ENCODE results near the gene COG4.

Gene COG4

GRCh38 chr16:70482624-70483023 lies 40.7 kb downstream of the COG4 start:
- H3K9ac ChIP-seq (ENCODE audit: low read depth in 1 of 2, low read length in 2 of 2) = no peak overlapping the region
- no peaks in the 10 kb centered on the region for H3K4me1 ChIP-seq (ENCODE audit: control insufficient read depth in 2 of 2, insufficient read depth in 2 of 2, low read length in 2 of 2)
- no peak overlapping the region for H3K4me3 ChIP-seq (ENCODE audit: low read length in 2 of 2)
- H3K27me3 ChIP-seq (ENCODE audit: control insufficient read depth in 2 of 2, insufficient read depth in 2 of 2, low read length in 2 of 2) = no peaks in the 10 kb centered on the region
- no peak overlapping the region for H3K27ac ChIP-seq (ENCODE audit: low read depth in 2 of 2, low read length in 2 of 2)
- H3K9me3 ChIP-seq (ENCODE audit: control insufficient read depth in 2 of 2, low read length in 2 of 2) = no peaks in the 10 kb centered on the region
- H3K36me3 ChIP-seq (ENCODE audit: control insufficient read depth in 2 of 2, insufficient read depth in 2 of 2, low read length in 2 of 2) = peaks cover 56 to 71% of the 10 kb centered on the region in 2 donors

- H3K9me3 ChIP-seq (ENCODE audit: control insufficient read depth in 2 of 2, low read length in 2 of 2) = no peaks in the 10 kb centered on the region
- peaks cover 56 to 73% of the 10 kb centered on the region in 2 donors for H3K36me3 ChIP-seq (ENCODE audit: control insufficient read depth in 2 of 2, insufficient read depth in 2 of 2, low read length in 2 of 2)
- no peak overlapping the region for H3K4me3 ChIP-seq (ENCODE audit: low read length in 2 of 2)
- no peak overlapping the region for H3K9ac ChIP-seq (ENCODE audit: low read depth in 1 of 2, low read length in 2 of 2)
- no peaks in the 10 kb centered on the region for H3K4me1 ChIP-seq (ENCODE audit: control insufficient read depth in 2 of 2, insufficient read depth in 2 of 2, low read length in 2 of 2)
- no peaks in the 10 kb centered on the region for H3K27me3 ChIP-seq (ENCODE audit: control insufficient read depth in 2 of 2, insufficient read depth in 2 of 2, low read length in 2 of 2)
- no peak overlapping the region for H3K27ac ChIP-seq (ENCODE audit: low read depth in 2 of 2, low read length in 2 of 2)
Measured at GRCh38 chr16:70481929-70482536, 41.3 kb downstream of the COG4 start.

DNA sequence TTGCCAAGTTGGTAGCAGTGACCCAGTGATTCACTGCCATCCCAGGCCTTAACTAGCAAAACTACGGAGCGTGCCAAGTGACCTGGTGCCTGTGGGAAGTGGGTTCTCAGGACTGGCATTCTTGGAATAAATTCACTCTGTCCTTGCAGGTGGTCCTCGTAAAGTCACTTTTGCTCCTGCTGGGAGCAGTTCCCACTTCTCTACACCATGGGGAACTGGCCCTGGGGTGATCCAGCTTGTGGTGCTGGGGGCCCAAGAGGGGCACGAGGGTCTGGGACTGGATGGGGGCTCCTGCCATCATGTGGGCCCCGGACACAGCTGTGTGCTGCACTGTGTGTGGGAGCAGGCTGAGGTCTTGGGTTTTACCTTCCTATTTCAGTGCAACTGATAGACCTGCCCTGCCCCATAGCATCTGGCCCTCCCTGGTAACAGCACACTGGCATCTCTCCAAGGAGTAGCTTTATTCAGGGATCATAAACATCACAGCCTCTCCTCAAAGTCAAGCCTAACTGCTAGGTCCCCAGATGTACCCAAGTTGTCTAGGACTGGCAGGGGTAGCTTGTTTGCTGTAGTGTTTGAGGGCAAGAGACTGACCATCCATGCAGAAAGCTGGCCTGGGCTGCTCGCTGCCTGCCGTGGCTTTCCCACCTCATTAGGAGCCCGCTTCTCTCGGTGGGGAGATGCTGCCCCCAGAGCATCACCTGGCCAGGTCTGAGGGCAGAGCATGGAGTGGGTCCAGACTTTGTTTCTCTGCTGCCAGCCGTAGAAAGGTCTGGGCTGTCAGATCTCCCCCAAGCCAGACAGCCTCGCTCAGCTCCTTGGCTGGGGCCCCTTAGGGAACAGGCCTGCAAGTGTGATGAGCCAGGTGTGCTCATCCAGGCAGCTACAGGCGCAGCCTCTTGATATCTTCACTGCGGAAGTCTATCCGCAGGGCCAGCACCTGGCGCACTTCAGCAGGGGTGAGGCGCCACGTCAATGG lies 42.9 kb downstream of the COG4 start:
- no peak overlapping the region for H3K9ac ChIP-seq (ENCODE audit: low read depth in 1 of 2, low read length in 2 of 2)
- H3K27ac ChIP-seq (ENCODE audit: low read depth in 2 of 2, low read length in 2 of 2) = no peak overlapping the region
- H3K9me3 ChIP-seq (ENCODE audit: control insufficient read depth in 2 of 2, low read length in 2 of 2) = no peaks in the 10 kb centered on the region
- H3K4me3 ChIP-seq (ENCODE audit: low read length in 2 of 2) = no peak overlapping the region
- peaks cover 51 to 77% of the 10 kb centered on the region in 2 donors for H3K36me3 ChIP-seq (ENCODE audit: control insufficient read depth in 2 of 2, insufficient read depth in 2 of 2, low read length in 2 of 2)
- H3K4me1 ChIP-seq (ENCODE audit: control insufficient read depth in 2 of 2, insufficient read depth in 2 of 2, low read length in 2 of 2) = no peaks in the 10 kb centered on the region
- H3K27me3 ChIP-seq (ENCODE audit: control insufficient read depth in 2 of 2, insufficient read depth in 2 of 2, low read length in 2 of 2) = no peaks in the 10 kb centered on the region

- Histone ChIP-seq H3K27ac (ENCODE audit: low read depth in 2 of 2, low read length in 2 of 2) (no peak overlapping the region), H3K27me3 (ENCODE audit: control insufficient read depth in 2 of 2, insufficient read depth in 2 of 2, low read length in 2 of 2) (no peaks in the 10 kb centered on the region), H3K36me3 (ENCODE audit: control insufficient read depth in 2 of 2, insufficient read depth in 2 of 2, low read length in 2 of 2) (peaks cover 46 to 78% of the 10 kb centered on the region in 2 donors), H3K4me1 (ENCODE audit: control insufficient read depth in 2 of 2, insufficient read depth in 2 of 2, low read length in 2 of 2) (no peaks in the 10 kb centered on the region), H3K4me3 (ENCODE audit: low read length in 2 of 2) (no peak overlapping the region), H3K9ac (ENCODE audit: low read depth in 1 of 2, low read length in 2 of 2) (no peak overlapping the region), H3K9me3 (ENCODE audit: control insufficient read depth in 2 of 2, low read length in 2 of 2) (no peaks in the 10 kb centered on the region)
Measured at GRCh38 chr16:70478912-70479341, 44.4 kb downstream of the COG4 start.

DNA sequence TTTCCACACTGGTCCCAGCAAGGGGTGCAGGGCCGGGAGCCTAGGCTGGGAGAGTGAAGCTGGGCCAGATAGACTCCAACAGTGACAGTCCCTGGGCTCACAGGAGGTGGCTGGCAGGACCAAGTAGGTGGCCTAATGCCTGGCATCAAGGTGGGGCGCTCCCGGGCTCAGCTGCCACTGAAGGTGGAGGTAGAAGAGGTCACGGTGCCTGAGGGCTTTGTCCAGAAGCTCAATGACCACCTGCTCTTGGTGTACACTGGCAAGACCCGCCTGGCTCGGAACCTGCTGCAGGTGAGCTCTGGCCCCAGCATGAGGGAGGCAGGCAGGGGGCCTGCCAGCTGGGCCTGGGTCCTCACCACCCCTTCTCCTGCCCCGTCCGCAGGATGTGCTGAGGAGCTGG lies 45.2 kb downstream of the COG4 start:
- Histone ChIP-seq H3K9me3 (ENCODE audit: control insufficient read depth in 2 of 2, low read length in 2 of 2) (no peaks in the 10 kb centered on the region), H3K9ac (ENCODE audit: low read depth in 1 of 2, low read length in 2 of 2) (no peak overlapping the region), H3K4me3 (ENCODE audit: low read length in 2 of 2) (no peak overlapping the region), H3K36me3 (ENCODE audit: control insufficient read depth in 2 of 2, insufficient read depth in 2 of 2, low read length in 2 of 2) (peaks cover 40 to 77% of the 10 kb centered on the region in 2 donors), H3K27me3 (ENCODE audit: control insufficient read depth in 2 of 2, insufficient read depth in 2 of 2, low read length in 2 of 2) (no peaks in the 10 kb centered on the region), H3K27ac (ENCODE audit: low read depth in 2 of 2, low read length in 2 of 2) (no peak overlapping the region), H3K4me1 (ENCODE audit: control insufficient read depth in 2 of 2, insufficient read depth in 2 of 2, low read length in 2 of 2) (no peaks in the 10 kb centered on the region)

DNA sequence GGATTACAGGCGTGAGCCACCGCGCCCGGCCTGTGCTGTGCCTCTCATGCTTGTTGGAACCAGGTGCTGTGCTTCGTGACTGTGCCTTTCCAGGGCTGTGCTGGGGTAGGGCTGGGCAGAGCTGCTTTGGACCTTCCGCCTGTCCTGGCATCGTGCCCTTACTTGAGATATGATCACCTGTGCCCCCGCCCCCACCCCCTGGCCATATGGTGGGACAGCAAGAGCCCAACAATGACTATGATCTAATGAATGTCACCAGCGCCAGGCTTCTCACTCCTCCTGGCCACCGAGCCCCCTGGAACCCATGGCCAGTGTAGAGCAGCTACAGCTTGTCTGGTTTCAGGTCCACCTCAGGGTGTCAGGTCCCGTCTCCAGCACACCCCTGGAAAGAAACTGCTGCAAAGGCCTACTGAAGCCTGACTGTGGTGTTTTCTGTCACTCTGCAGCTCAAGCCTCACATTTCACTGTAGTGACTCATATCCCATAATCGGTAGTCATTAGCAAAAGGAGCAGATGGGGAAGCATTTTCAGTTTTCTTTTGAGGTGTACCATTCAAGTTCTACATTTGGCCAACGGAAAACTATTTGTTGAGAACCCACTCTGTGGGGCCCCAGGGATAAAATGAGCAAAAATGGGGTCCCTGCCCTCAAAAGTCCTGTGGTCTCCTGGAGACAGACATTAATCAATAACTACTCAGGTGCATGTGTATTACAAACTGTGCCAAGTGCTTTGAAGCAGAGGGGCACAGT lies 46.9 kb downstream of the COG4 start:
- Histone ChIP-seq H3K27me3 (ENCODE audit: control insufficient read depth in 2 of 2, insufficient read depth in 2 of 2, low read length in 2 of 2) (no peaks in the 10 kb centered on the region), H3K27ac (ENCODE audit: low read depth in 2 of 2, low read length in 2 of 2) (peak overlapping the region; percentile 6 to 23), H3K9ac (ENCODE audit: low read depth in 1 of 2, low read length in 2 of 2) (no peak overlapping the region), H3K9me3 (ENCODE audit: control insufficient read depth in 2 of 2, low read length in 2 of 2) (no peaks in the 10 kb centered on the region), H3K4me3 (ENCODE audit: low read length in 2 of 2) (no peak overlapping the region), H3K36me3 (ENCODE audit: control insufficient read depth in 2 of 2, insufficient read depth in 2 of 2, low read length in 2 of 2) (peaks cover 27 to 63% of the 10 kb centered on the region in 2 donors), H3K4me1 (ENCODE audit: control insufficient read depth in 2 of 2, insufficient read depth in 2 of 2, low read length in 2 of 2) (no peaks in the 10 kb centered on the region)

DNA sequence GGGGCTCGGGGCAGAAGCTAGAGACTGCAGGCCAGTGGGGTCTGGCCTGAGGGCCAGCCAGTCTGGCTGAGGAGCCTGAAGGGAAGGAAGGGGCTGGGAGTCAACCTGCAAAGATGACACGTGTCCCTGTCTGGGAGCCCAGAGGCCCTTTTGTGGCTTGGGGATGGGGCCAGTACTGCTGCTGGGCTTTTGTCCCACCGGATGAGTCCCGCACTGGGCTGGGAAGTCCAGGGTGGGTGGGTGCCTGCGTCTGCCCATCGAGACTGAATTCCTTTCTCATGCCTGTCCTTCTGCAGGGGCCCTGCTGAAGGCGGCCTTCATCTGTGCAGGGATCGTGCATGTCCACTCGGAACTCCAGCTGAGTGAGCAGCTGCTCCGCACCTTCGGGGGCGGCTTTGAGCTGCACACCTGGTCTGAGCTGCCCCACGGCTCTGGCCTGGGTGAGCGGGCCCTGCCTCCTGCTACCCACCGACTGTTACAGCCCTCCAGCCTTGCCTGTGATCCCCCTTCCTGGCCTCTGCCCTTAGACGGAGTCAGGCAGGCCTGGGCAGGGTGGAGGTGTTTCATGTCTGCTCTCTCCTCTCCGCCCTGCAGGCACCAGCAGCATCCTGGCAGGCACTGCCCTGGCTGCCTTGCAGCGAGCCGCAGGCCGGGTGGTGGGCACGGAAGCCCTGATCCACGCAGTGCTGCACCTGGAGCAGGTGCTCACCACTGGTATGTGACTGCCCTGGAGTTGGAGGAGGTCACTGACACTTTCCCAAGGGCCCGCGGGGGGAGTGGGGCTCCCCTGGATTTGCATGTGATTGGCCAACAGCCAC lies 48.1 kb downstream of the COG4 start:
- Histone ChIP-seq H3K27me3 (ENCODE audit: control insufficient read depth in 2 of 2, insufficient read depth in 2 of 2, low read length in 2 of 2) (no peaks in the 10 kb centered on the region), H3K9ac (ENCODE audit: low read depth in 1 of 2, low read length in 2 of 2) (no peak overlapping the region), H3K27ac (ENCODE audit: low read depth in 2 of 2, low read length in 2 of 2) (no peak overlapping the region), H3K4me3 (ENCODE audit: low read length in 2 of 2) (no peak overlapping the region), H3K9me3 (ENCODE audit: control insufficient read depth in 2 of 2, low read length in 2 of 2) (no peaks in the 10 kb centered on the region), H3K4me1 (ENCODE audit: control insufficient read depth in 2 of 2, insufficient read depth in 2 of 2, low read length in 2 of 2) (no peaks in the 10 kb centered on the region), H3K36me3 (ENCODE audit: control insufficient read depth in 2 of 2, insufficient read depth in 2 of 2, low read length in 2 of 2) (peaks cover 17 to 57% of the 10 kb centered on the region in 2 donors)

GRCh38 chr16:70474320-70475053 lies 48.9 kb downstream of the COG4 start:
- H3K4me3 ChIP-seq (ENCODE audit: low read length in 2 of 2) = no peak overlapping the region
- H3K36me3 ChIP-seq (ENCODE audit: control insufficient read depth in 2 of 2, insufficient read depth in 2 of 2, low read length in 2 of 2) = peaks cover 9 to 52% of the 10 kb centered on the region in 2 donors
- H3K27me3 ChIP-seq (ENCODE audit: control insufficient read depth in 2 of 2, insufficient read depth in 2 of 2, low read length in 2 of 2) = no peaks in the 10 kb centered on the region
- H3K9ac ChIP-seq (ENCODE audit: low read depth in 1 of 2, low read length in 2 of 2) = no peak overlapping the region
- H3K27ac ChIP-seq (ENCODE audit: low read depth in 2 of 2, low read length in 2 of 2) = no peak overlapping the region
- no peaks in the 10 kb centered on the region for H3K9me3 ChIP-seq (ENCODE audit: control insufficient read depth in 2 of 2, low read length in 2 of 2)
- no peaks in the 10 kb centered on the region for H3K4me1 ChIP-seq (ENCODE audit: control insufficient read depth in 2 of 2, insufficient read depth in 2 of 2, low read length in 2 of 2)

All from mucosa of rectum (tissue), 2 donors.